ENCODE results near the gene PLXNA1.

- TF ChIP-seq, protein P1, sequence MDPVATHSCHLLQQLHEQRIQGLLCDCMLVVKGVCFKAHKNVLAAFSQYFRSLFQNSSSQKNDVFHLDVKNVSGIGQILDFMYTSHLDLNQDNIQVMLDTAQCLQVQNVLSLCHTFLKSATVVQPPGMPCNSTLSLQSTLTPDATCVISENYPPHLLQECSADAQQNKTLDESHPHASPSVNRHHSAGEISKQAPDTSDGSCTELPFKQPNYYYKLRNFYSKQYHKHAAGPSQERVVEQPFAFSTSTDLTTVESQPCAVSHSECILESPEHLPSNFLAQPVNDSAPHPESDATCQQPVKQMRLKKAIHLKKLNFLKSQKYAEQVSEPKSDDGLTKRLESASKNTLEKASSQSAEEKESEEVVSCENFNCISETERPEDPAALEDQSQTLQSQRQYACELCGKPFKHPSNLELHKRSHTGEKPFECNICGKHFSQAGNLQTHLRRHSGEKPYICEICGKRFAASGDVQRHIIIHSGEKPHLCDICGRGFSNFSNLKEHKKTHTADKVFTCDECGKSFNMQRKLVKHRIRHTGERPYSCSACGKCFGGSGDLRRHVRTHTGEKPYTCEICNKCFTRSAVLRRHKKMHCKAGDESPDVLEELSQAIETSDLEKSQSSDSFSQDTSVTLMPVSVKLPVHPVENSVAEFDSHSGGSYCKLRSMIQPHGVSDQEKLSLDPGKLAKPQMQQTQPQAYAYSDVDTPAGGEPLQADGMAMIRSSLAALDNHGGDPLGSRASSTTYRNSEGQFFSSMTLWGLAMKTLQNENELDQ (tag by site-specific recombination; IDR thresholded peaks at IDR 0.05; ENCODE audit: low read depth) = no peak
- no peak for TF ChIP-seq ZNF280D (tag by site-specific recombination; IDR thresholded peaks at IDR 0.05)
- TF ChIP-seq, protein P2, sequence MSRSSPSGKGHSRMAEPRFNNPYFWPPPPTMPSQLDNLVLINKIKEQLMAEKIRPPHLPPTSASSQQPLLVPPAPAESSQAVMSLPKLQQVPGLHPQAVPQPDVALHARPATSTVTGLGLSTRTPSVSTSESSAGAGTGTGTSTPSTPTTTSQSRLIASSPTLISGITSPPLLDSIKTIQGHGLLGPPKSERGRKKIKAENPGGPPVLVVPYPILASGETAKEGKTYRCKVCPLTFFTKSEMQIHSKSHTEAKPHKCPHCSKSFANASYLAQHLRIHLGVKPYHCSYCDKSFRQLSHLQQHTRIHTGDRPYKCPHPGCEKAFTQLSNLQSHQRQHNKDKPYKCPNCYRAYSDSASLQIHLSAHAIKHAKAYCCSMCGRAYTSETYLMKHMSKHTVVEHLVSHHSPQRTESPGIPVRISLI (tag by site-specific recombination; IDR thresholded peaks at IDR 0.05) = no peak
- TF ChIP-seq ZNF510 (tag by site-specific recombination; IDR thresholded peaks at IDR 0.05; ENCODE audit: insufficient replicate concordance) = no peak
- TF ChIP-seq, protein P3, sequence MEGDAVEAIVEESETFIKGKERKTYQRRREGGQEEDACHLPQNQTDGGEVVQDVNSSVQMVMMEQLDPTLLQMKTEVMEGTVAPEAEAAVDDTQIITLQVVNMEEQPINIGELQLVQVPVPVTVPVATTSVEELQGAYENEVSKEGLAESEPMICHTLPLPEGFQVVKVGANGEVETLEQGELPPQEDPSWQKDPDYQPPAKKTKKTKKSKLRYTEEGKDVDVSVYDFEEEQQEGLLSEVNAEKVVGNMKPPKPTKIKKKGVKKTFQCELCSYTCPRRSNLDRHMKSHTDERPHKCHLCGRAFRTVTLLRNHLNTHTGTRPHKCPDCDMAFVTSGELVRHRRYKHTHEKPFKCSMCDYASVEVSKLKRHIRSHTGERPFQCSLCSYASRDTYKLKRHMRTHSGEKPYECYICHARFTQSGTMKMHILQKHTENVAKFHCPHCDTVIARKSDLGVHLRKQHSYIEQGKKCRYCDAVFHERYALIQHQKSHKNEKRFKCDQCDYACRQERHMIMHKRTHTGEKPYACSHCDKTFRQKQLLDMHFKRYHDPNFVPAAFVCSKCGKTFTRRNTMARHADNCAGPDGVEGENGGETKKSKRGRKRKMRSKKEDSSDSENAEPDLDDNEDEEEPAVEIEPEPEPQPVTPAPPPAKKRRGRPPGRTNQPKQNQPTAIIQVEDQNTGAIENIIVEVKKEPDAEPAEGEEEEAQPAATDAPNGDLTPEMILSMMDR (tag by site-specific recombination; IDR thresholded peaks at IDR 0.05) = no peak
- TF ChIP-seq GLI2 (tag by site-specific recombination; IDR thresholded peaks at IDR 0.05; ENCODE audit: borderline replicate concordance, low read depth) = no peak
- no peak for TF ChIP-seq KLF1 (tag by site-specific recombination; IDR thresholded peaks at IDR 0.05)
- no peak for TF ChIP-seq ZNF24 (tag by site-specific recombination; IDR thresholded peaks at IDR 0.05)
- TF ChIP-seq AEBP2 (tag by site-specific recombination; IDR thresholded peaks at IDR 0.05; ENCODE audit: borderline replicate concordance) = no peak
- TF ChIP-seq, protein P4, sequence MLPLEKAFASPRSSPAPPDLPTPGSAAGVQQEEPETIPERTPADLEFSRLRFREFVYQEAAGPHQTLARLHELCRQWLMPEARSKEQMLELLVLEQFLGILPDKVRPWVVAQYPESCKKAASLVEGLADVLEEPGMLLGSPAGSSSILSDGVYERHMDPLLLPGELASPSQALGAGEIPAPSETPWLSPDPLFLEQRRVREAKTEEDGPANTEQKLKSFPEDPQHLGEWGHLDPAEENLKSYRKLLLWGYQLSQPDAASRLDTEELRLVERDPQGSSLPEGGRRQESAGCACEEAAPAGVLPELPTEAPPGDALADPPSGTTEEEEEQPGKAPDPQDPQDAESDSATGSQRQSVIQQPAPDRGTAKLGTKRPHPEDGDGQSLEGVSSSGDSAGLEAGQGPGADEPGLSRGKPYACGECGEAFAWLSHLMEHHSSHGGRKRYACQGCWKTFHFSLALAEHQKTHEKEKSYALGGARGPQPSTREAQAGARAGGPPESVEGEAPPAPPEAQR (tag by site-specific recombination; IDR thresholded peaks at IDR 0.05) = no peak
- TF ChIP-seq ZFP69B (tag by site-specific recombination; IDR thresholded peaks at IDR 0.05) = no peak
- TF ChIP-seq MZF1 (tag by site-specific recombination; IDR thresholded peaks at IDR 0.05; ENCODE audit: borderline replicate concordance) = no peak
- no peak for TF ChIP-seq ZNF18 (tag by site-specific recombination; IDR thresholded peaks at IDR 0.05)
- TF ChIP-seq, protein P5, sequence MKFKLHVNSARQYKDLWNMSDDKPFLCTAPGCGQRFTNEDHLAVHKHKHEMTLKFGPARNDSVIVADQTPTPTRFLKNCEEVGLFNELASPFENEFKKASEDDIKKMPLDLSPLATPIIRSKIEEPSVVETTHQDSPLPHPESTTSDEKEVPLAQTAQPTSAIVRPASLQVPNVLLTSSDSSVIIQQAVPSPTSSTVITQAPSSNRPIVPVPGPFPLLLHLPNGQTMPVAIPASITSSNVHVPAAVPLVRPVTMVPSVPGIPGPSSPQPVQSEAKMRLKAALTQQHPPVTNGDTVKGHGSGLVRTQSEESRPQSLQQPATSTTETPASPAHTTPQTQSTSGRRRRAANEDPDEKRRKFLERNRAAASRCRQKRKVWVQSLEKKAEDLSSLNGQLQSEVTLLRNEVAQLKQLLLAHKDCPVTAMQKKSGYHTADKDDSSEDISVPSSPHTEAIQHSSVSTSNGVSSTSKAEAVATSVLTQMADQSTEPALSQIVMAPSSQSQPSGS (tag by site-specific recombination; IDR thresholded peaks at IDR 0.05; ENCODE audit: low read depth) = no peak
These were observed 17.2 kb downstream of the PLXNA1 start for GRCh38 chr3:127000119-127000518.

Measured in HEK293 (cell line).